ENCODE measurements around the gene POU3F4. TPM values are rescaled to one million over a fixed set of nuclear protein-coding genes. Genes with fewer than 3 reads are reported as not detected.

POU3F4 gene
- polyA plus RNA-seq, 1 of the 3 experiments (the other 2 are of a cell fraction), result not detected

DNA sequence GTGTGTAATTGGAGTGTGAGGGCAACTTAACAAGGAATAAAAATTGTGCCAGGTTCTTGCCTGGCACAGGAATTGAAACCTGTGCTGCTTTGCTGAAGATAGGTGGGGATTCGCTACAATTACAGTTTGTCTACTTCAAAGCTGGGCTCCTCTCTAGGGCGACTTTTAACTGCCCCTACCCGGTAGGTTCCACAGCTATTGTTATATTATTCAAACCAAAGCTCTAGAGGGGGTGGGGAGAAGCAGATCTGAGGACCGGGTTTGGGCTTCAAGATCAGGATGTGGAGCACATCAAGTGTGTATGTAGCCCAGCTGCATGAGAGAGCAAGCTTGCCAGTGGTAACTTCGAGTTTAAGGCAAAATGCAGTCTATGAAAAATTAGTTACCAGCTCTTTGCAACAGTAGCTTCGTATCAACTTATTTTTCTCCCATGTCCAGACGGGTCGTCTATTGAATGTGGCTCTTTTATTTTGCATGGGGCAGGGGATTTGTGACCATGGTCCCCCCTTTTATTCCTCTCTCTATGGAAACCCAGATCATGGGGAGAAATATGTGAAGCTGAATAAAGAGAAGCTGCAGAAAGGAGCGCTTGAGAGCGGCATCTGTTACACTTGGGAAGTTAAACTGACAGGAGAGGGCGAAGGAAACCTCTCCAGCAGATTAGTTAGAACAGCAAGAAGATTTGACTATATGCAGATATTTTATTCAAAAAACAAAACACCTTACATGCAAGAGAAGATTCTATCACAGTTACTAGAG is 3.2 kb upstream of the POU3F4 start:
- no peak overlapping the region for H2AFZ ChIP-seq (ENCODE audit: low read depth)
- 2% methylated on average over 9 of the region's 11 CpGs for WGBS (ENCODE audit: low lambda C conversion rate)

DNA sequence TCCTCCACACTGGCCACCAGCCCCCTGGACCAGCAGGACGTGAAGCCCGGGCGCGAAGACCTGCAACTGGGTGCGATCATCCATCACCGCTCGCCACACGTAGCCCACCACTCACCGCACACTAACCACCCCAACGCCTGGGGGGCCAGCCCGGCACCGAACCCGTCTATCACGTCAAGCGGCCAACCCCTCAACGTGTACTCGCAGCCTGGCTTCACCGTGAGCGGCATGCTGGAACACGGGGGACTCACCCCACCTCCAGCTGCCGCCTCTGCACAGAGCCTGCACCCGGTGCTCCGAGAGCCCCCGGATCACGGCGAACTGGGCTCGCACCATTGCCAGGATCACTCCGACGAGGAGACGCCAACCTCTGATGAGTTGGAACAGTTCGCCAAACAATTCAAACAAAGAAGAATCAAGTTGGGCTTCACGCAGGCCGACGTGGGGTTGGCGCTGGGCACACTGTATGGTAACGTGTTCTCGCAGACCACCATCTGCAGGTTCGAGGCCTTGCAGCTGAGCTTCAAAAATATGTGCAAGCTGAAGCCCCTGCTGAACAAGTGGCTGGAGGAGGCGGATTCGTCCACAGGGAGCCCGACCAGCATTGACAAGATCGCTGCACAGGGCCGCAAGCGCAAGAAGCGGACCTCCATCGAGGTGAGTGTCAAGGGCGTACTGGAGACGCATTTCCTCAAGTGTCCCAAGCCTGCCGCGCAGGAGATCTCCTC is 600 bp downstream of the POU3F4 start:
- Histone ChIP-seq H2AFZ (ENCODE audit: low read depth) (peak overlapping the region; percentile 19; the same call in 1 of the 2 replicates), H3K79me2 (ENCODE audit: insufficient read depth) (no peaks in the 10 kb centered on the region), H3K27me3 (ENCODE audit: insufficient read depth) (peaks cover 60% of the 10 kb centered on the region), H3F3A (replicated peaks; ENCODE audit: insufficient read depth) (no peaks in the 10 kb centered on the region), H3K9ac (no peak overlapping the region), H3K9me3 (no peaks in the 10 kb centered on the region), H3K27ac (ENCODE audit: low read depth in 2 of 2, low read length in 1 of 2) (no peak overlapping the region), H3K4me2 (no peak overlapping the region), H4K20me1 (ENCODE audit: insufficient read depth) (no peaks in the 10 kb centered on the region), H3K4me1 (ENCODE audit: control insufficient read depth in 1 of 2, insufficient read depth in 2 of 2, low read depth in 1 of 2, low read length in 1 of 2) (no peaks in the 10 kb centered on the region), H3K36me3 (replicated peaks in 1 of 2; ENCODE audit: control insufficient read depth in 1 of 2, insufficient read depth in 2 of 2, low read length in 1 of 2) (no peaks in the 10 kb centered on the region), H3K9me2 (no peaks in the 10 kb centered on the region), H3K4me3 (ENCODE audit: low read depth in 2 of 2, low read length in 1 of 2) (no peak overlapping the region)
- POLR2A ChIA-PET, result no interaction called here
- TF ChIP-seq, protein P1, sequence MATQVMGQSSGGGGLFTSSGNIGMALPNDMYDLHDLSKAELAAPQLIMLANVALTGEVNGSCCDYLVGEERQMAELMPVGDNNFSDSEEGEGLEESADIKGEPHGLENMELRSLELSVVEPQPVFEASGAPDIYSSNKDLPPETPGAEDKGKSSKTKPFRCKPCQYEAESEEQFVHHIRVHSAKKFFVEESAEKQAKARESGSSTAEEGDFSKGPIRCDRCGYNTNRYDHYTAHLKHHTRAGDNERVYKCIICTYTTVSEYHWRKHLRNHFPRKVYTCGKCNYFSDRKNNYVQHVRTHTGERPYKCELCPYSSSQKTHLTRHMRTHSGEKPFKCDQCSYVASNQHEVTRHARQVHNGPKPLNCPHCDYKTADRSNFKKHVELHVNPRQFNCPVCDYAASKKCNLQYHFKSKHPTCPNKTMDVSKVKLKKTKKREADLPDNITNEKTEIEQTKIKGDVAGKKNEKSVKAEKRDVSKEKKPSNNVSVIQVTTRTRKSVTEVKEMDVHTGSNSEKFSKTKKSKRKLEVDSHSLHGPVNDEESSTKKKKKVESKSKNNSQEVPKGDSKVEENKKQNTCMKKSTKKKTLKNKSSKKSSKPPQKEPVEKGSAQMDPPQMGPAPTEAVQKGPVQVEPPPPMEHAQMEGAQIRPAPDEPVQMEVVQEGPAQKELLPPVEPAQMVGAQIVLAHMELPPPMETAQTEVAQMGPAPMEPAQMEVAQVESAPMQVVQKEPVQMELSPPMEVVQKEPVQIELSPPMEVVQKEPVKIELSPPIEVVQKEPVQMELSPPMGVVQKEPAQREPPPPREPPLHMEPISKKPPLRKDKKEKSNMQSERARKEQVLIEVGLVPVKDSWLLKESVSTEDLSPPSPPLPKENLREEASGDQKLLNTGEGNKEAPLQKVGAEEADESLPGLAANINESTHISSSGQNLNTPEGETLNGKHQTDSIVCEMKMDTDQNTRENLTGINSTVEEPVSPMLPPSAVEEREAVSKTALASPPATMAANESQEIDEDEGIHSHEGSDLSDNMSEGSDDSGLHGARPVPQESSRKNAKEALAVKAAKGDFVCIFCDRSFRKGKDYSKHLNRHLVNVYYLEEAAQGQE (IDR thresholded peaks at IDR 0.05; ENCODE audit: low read depth, low read length), result no peak
- no peak for TF ChIP-seq MXI1 (IDR thresholded peaks at IDR 0.05; ENCODE audit: low read depth, low read length)
- no peak for TF ChIP-seq FOSL2 (IDR thresholded peaks at IDR 0.05; ENCODE audit: borderline replicate concordance, low read depth)
- TF ChIP-seq RAD21 (IDR thresholded peaks at IDR 0.05; ENCODE audit: low read length), result no peak
- TF ChIP-seq, protein P2, sequence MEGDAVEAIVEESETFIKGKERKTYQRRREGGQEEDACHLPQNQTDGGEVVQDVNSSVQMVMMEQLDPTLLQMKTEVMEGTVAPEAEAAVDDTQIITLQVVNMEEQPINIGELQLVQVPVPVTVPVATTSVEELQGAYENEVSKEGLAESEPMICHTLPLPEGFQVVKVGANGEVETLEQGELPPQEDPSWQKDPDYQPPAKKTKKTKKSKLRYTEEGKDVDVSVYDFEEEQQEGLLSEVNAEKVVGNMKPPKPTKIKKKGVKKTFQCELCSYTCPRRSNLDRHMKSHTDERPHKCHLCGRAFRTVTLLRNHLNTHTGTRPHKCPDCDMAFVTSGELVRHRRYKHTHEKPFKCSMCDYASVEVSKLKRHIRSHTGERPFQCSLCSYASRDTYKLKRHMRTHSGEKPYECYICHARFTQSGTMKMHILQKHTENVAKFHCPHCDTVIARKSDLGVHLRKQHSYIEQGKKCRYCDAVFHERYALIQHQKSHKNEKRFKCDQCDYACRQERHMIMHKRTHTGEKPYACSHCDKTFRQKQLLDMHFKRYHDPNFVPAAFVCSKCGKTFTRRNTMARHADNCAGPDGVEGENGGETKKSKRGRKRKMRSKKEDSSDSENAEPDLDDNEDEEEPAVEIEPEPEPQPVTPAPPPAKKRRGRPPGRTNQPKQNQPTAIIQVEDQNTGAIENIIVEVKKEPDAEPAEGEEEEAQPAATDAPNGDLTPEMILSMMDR (IDR thresholded peaks at IDR 0.05), result no peak
- CTCF ChIA-PET, result no interaction called here
- DNase-seq, result no peak
- 30% methylated on average over 28 of the region's 50 CpGs for WGBS (ENCODE audit: low lambda C conversion rate)

More for the DNA sequence above, 3.2 kb upstream of the POU3F4 start:
- H3K4me1 ChIP-seq (ENCODE audit: control insufficient read depth in 1 of 2, insufficient read depth in 2 of 2, low read depth in 1 of 2, low read length in 1 of 2), result no peaks in the 10 kb centered on the region
- TF ChIP-seq FOSL2 (IDR thresholded peaks at IDR 0.05; ENCODE audit: borderline replicate concordance, low read depth), result no peak
- TF ChIP-seq SMC3 (IDR thresholded peaks at IDR 0.05; ENCODE audit: low read depth, low read length), result no peak
- TF ChIP-seq, protein P3, sequence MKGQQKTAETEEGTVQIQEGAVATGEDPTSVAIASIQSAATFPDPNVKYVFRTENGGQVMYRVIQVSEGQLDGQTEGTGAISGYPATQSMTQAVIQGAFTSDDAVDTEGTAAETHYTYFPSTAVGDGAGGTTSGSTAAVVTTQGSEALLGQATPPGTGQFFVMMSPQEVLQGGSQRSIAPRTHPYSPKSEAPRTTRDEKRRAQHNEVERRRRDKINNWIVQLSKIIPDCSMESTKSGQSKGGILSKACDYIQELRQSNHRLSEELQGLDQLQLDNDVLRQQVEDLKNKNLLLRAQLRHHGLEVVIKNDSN (IDR thresholded peaks at IDR 0.05; ENCODE audit: borderline replicate concordance, low read depth), result no peak
- no peak for TF ChIP-seq MXI1 (IDR thresholded peaks at IDR 0.05; ENCODE audit: low read depth, low read length)
- no peak for TF ChIP-seq FOXM1 (IDR thresholded peaks at IDR 0.05; ENCODE audit: low read depth)
- no peak for TF ChIP-seq RFX5 (IDR thresholded peaks at IDR 0.05; ENCODE audit: low read length)
- no peak for TF ChIP-seq TCF12 (IDR thresholded peaks at IDR 0.05)
- TF ChIP-seq TAF1 (IDR thresholded peaks at IDR 0.05; ENCODE audit: borderline replicate concordance, low read depth, low read length), result no peak
- no peak for TF ChIP-seq FOXJ3 (CRISPR knock-in tag; IDR thresholded peaks at IDR 0.05)
- H3K9ac ChIP-seq, result no peak overlapping the region
- no peak overlapping the region for H3K4me3 ChIP-seq (ENCODE audit: low read depth in 2 of 2, low read length in 1 of 2)
- no peak overlapping the region for H3K27ac ChIP-seq (ENCODE audit: low read depth in 2 of 2, low read length in 1 of 2)
- ChIA-PET CTCF (interaction anchor here (0.7 to 1.6 kb wide), 2 partner anchors 19 to 198 kb away, joined by 3 read pairs; no protein-coding TSS in a partner anchor), POLR2A (no interaction called here)
- peaks cover 81% of the 10 kb centered on the region; the same call in 1 of the 2 replicates for H3K27me3 ChIP-seq (ENCODE audit: insufficient read depth)
- no peaks in the 10 kb centered on the region for H3F3A ChIP-seq (replicated peaks; ENCODE audit: insufficient read depth)
- no peak overlapping the region for H3K4me2 ChIP-seq
- no peaks in the 10 kb centered on the region for H3K79me2 ChIP-seq (ENCODE audit: insufficient read depth)
- no peaks in the 10 kb centered on the region for H4K20me1 ChIP-seq (ENCODE audit: insufficient read depth)
- H3K36me3 ChIP-seq (replicated peaks in 1 of 2; ENCODE audit: control insufficient read depth in 1 of 2, insufficient read depth in 2 of 2, low read length in 1 of 2), result no peaks in the 10 kb centered on the region
- H3K9me3 ChIP-seq, result no peaks in the 10 kb centered on the region
- no peak for DNase-seq
- H3K9me2 ChIP-seq, result no peaks in the 10 kb centered on the region

All from SK-N-SH (cell line).